DMS53 (cell line): Measurements from ENCODE around the gene ZNF346.
"Not testable (repeated sequence)": the region's sequence is repeated elsewhere in the genome, so short reads cannot be mapped to it uniquely, and the experiment has no call there.

Experiments
- DNase-seq: peaks from one replicate; lab custom pipeline; 2025; lab: John Stamatoyannopoulos, UW

The ZNF346 gene

DNA sequence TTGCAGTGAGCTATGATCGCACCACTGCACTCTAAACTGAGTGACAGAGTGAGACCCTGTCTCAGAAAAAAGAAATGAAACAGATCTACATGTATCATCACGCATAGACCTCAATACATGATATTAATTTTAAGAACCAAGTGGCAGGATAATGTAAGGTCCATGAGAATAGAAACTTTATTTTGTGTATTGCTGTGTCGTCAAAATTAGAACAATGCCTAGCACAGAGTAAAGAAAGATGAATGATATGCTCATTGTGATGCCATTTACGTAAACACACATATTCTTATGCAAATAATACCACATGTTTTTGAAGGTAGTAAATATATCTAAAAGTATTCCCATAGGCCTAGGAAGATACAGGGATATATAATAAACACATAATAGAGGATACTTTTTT is 12.3 kb upstream of the ZNF346 start:
- no peak for DNase-seq

- DNase-seq: no peak
These were observed 7.3 kb upstream of the ZNF346 start for GRCh38 chr5:177015156-177015555.

GRCh38 chr5:177018341-177018740 is 4.2 kb upstream of the ZNF346 start:
- peak; percentile 29 for DNase-seq

DNA sequence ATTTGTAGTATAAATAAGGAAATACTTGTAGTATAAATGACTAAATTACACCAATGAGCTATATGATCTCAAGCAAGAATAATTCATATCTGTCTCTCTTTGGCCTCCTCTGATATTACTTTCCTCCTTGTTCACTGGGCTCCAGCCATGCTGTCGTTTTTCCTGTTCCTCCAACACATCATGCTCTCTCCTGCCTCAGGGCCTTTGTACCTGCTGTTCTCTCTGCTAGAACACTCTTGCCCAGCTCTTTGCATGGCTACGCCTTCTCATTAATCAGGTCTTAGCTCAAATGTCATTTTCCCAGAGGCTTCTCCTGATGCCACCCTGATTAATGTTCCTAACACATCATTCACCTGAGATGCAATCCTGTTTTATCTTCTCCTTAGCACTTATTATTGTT is 2.5 kb upstream of the ZNF346 start:
- no peak for DNase-seq

- DNase-seq: peak; percentile 53
These were observed 788 bp downstream of the ZNF346 start for GRCh38 chr5:177023303-177023664.

DNA sequence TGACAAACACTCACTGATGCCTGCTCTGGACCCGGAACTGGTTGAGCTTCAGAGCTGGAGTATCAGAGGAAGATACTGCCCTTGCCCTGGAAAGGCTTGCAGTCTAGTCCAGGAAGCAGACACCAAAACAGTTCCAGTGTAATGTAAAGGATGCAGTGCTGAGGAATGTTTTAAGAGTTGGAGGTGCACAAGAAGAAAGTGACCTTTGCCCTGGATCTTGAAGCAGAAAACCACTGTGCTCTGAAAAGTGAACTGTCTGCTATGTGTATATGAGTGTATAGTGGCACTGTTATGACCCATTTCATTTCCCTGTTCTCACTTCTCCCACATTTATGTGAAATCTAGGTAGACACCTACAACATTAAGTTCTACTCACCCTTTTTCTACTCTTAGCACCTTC is 2.1 kb downstream of the ZNF346 start:
- DNase-seq: no peak

GRCh38 chr5:177025101-177025601 is 2.7 kb downstream of the ZNF346 start:
- DNase-seq: no peak

- DNase-seq: no peak
These were observed 5.2 kb downstream of the ZNF346 start for GRCh38 chr5:177027665-177028064.

DNA sequence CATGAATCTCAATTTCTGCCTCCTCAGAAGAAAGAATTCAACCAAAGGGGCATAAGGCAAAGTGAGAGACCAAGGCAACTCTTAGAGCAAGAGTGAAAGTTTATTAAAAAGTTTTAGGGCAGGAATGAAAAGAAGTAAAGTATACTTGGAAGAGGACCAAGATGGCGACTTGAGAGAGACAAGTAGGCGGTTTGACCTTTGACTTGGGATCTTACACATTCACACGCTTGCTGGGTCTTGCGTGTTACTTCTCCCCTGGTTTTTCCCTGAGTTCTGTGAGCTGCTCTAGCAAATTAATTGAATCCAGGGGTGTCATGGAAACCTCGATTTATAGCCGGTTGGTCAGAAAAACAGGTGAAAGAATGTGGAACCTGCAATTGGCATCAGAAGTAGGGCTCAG is 7.0 kb downstream of the ZNF346 start:
- no peak for DNase-seq

GRCh38 chr5:177035976-177036375 is 13.5 kb downstream of the ZNF346 start:
- no peak for DNase-seq

- DNase-seq: no peak
These were observed 13.9 kb downstream of the ZNF346 start for GRCh38 chr5:177036443-177036842.

GRCh38 chr5:177036921-177037320 is 14.4 kb downstream of the ZNF346 start:
- DNase-seq: no peak

DNA sequence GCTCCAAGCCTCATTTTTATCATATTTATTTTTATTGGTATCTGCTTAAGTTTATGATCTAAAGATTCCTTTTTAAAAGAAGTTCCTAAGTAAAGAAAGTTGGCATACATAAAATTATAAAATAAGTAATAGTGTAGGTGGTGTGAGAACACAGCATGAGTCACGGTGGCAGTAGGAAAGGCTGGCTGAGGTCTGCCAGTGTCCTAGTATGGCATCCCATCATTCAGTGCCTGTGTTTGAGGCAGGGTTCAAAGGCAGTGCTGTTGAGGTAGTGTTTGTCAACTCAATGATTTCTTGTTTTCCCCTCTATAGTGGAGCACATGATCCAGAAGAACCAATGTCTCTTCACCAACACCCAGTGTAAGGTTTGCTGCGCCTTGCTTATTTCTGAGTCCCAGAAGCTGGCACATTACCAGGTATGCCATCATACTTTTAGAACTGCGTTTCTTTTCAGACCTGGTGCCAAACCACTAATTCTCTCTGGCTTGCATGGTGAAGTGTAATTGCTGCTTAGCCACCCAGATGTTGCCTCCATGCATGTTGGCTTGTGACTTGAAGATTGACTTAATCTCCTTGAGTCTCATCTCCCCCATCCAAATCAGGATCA is 18.4 kb downstream of the ZNF346 start:
- DNase-seq: no peak

GRCh38 chr5:177041936-177042335 is 19.4 kb downstream of the ZNF346 start:
- DNase-seq: no peak

DNA sequence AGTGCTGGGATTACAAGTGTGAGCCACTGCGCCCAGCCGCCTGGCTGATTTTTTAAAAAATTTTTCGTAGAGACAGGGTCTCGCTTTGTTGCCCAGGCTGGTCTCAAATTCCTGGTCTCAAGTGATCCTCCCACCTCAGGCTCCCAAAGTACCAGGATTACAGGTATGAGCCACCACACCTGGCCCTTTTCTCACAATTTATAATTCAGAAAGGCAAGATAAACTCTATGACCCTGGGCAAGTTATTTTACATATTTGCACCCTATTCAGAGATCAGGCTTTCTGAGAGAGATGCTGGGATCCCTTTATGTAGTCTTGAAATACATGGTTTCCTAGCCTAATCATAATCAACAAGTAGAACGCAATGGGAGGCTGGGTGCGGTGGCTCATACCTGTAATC is 20.6 kb downstream of the ZNF346 start:
- DNase-seq: no peak

DNA sequence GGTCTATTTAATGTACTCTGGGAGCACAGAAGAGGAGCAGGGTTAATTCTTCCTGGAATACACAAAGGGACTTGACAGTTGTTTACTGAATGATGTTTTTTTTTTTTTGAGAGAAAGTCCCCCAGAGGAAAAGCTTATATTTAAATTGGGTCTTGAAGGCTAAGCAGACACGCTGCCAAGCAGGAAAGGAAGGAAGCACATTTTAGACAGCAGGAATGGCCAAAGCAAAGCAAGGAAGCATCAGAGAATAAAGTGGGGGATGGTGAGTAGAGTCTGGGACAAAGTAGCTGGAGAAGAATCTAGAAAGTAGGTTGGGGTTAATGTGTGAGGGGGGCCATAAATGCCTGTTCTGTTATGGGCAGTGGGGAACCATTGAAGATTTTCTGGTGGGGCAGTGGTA is 21.5 kb downstream of the ZNF346 start:
- no peak for DNase-seq

GRCh38 chr5:177044641-177045040 is 22.1 kb downstream of the ZNF346 start:
- no peak for DNase-seq

- DNase-seq: no peak
These were observed 23.1 kb downstream of the ZNF346 start for GRCh38 chr5:177045631-177046030.

- DNase-seq: not testable (repeated sequence)
These were observed 26.0 kb downstream of the ZNF346 start for GRCh38 chr5:177048531-177048930.

GRCh38 chr5:177049285-177049684 is 26.8 kb downstream of the ZNF346 start:
- DNase-seq: no peak

GRCh38 chr5:177064500-177065277 is 42.2 kb downstream of the ZNF346 start:
- DNase-seq: no peak

DNA sequence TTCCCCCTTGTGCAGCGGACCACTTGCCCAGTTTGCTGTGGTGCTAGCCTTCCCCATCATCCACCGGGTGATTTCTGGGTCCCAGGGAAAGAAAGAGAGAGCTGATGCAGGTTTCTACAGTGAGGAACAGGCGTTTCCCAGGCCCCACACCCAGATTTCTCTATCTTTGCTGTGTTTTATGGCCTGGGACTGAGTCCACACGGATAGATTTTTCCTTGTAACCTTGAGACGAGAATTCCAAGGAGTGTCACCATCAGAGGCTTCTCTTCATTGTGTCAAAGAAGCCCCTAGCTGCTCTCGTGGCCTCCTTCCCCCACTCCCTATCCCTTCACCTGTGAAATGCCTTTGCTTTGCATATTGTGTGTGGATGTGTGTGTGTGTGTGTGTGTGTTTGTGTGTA is 43.0 kb downstream of the ZNF346 start:
- DNase-seq: no peak

- no peak for DNase-seq
These were observed 43.7 kb downstream of the ZNF346 start for GRCh38 chr5:177066224-177066623.

DNA sequence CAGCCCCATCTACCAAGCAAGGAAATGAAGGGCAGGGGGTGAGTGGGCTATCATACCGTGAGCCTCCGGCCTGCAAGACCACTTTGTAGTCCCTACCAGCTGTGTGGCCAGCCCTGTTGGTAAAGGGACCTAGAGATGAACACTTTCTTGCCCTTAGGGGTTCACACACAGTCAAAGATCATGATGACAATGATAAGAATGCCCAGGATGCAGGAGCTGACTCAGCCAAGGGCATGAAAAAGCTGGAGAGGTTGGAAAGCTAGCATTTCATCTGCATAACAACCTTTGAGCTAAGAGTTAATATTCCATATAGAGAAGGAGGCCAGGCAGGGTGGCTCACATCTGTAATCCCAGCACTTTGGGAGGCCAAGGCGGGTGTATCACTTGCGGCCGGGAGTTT is 45.0 kb downstream of the ZNF346 start:
- no peak for DNase-seq
